HEK293 (cell line): ENCODE data around the gene NEK3.

ENCODE experiments used
- BCL11A ChIP-seq: fragments of 450-650 bp; formaldehyde crosslinking; IDR thresholded peaks from 2 replicates; pipeline ENCODE4 v1.5.1; 2016; ENCODE audit warnings: low read depth, missing biosample characterization, missing genetic modification characterization
- GLIS1 ChIP-seq: fragments of 450-650 bp; formaldehyde crosslinking; IDR thresholded peaks from 2 replicates; pipeline ENCODE4 v1.5.1; 2016; ENCODE audit warnings: missing biosample characterization, missing genetic modification characterization
- HOXA7 ChIP-seq: sonication (generic); formaldehyde crosslinking; IDR thresholded peaks from 2 replicates; pipeline ENCODE4 v1.8.1; 2022; ENCODE audit warnings: missing genetic modification reagents, borderline replicate concordance
- KLF10 ChIP-seq: fragments of 450-650 bp; IDR thresholded peaks from 2 replicates; pipeline ENCODE4 v1.5.1; 2018; ENCODE audit warnings: missing biosample characterization, mild to moderate bottlenecking, missing genetic modification characterization
- KLF17 ChIP-seq: fragments of 450-650 bp; formaldehyde crosslinking; IDR thresholded peaks from 2 replicates; pipeline ENCODE4 v1.5.1; 2016; ENCODE audit warnings: missing biosample characterization, missing genetic modification characterization
- KLF7 ChIP-seq: fragments of 450-650 bp; formaldehyde crosslinking; IDR thresholded peaks from 2 replicates; pipeline ENCODE4 v1.5.1; 2016; ENCODE audit warnings: missing biosample characterization, missing genetic modification characterization, borderline replicate concordance
- KLF8 ChIP-seq: fragments of 450-650 bp; formaldehyde crosslinking; IDR thresholded peaks from 2 replicates; pipeline ENCODE4 v1.5.1; 2016; ENCODE audit warnings: missing biosample characterization, missing genetic modification characterization
- KLF9 ChIP-seq: fragments of 450-650 bp; formaldehyde crosslinking; IDR thresholded peaks from 2 replicates; pipeline ENCODE4 v1.5.1; 2016; ENCODE audit warnings: missing biosample characterization, missing genetic modification characterization, low read depth
- MZF1 ChIP-seq: fragments of 450-650 bp; formaldehyde crosslinking; IDR thresholded peaks from 2 replicates; pipeline ENCODE4 v1.5.1; 2017; ENCODE audit warnings: missing biosample characterization, missing genetic modification characterization, borderline replicate concordance
- RBAK ChIP-seq: fragments of 450-650 bp; formaldehyde crosslinking; IDR thresholded peaks from 2 replicates; pipeline ENCODE4 v1.5.1; 2016; ENCODE audit warnings: missing biosample characterization, missing genetic modification characterization
- ZBTB11 ChIP-seq: fragments of 450-650 bp; formaldehyde crosslinking; conservative IDR thresholded peaks from 2 replicates; pipeline ENCODE4 v1.5.1; 2016; ENCODE audit warnings: low read depth, missing biosample characterization, missing genetic modification characterization
- ZBTB17 ChIP-seq: fragments of 450-650 bp; formaldehyde crosslinking; IDR thresholded peaks from 2 replicates; pipeline ENCODE4 v1.5.1; 2016; ENCODE audit warnings: missing biosample characterization, missing genetic modification characterization
- ZFP3 ChIP-seq: fragments of 450-650 bp; formaldehyde crosslinking; IDR thresholded peaks from 2 replicates; pipeline ENCODE4 v1.5.1; 2016; ENCODE audit warnings: low read depth, missing biosample characterization, missing genetic modification characterization
- ZFP69B ChIP-seq: fragments of 450-650 bp; formaldehyde crosslinking; IDR thresholded peaks from 2 replicates; pipeline ENCODE4 v1.5.1; 2016; ENCODE audit warnings: missing biosample characterization, missing genetic modification characterization
- ZNF157 ChIP-seq: fragments of 450-650 bp; formaldehyde crosslinking; IDR thresholded peaks from 2 replicates; pipeline ENCODE4 v1.5.1; 2016; ENCODE audit warnings: missing biosample characterization, missing genetic modification characterization
- ZNF174 ChIP-seq: fragments of 450-650 bp; formaldehyde crosslinking; IDR thresholded peaks from 2 replicates; pipeline ENCODE4 v1.5.0; 2017; ENCODE audit warnings: missing biosample characterization, mild to moderate bottlenecking, missing genetic modification characterization
- ZNF18 ChIP-seq: fragments of 450-650 bp; formaldehyde crosslinking; IDR thresholded peaks from 2 replicates; pipeline ENCODE4 v1.5.1; 2016; ENCODE audit warnings: missing biosample characterization, missing genetic modification characterization
- ZNF221 ChIP-seq: fragments of 450-650 bp; formaldehyde crosslinking; IDR thresholded peaks from 2 replicates; pipeline ENCODE4 v1.5.1; 2017; ENCODE audit warnings: missing biosample characterization, missing genetic modification characterization, borderline replicate concordance
- ZNF335 ChIP-seq: fragments of 450-650 bp; formaldehyde crosslinking; conservative IDR thresholded peaks from 2 replicates; pipeline ENCODE4 v1.5.1; 2016; ENCODE audit warnings: missing biosample characterization, missing genetic modification characterization
- ZNF394 ChIP-seq: fragments of 450-650 bp; formaldehyde crosslinking; IDR thresholded peaks from 2 replicates; pipeline ENCODE4 v1.5.1; 2016; ENCODE audit warnings: missing biosample characterization, missing genetic modification characterization, mild to moderate bottlenecking, moderate library complexity, borderline replicate concordance
- ZNF510 ChIP-seq: fragments of 450-650 bp; formaldehyde crosslinking; IDR thresholded peaks from 2 replicates; pipeline ENCODE4 v1.5.1; 2018; ENCODE audit warnings: mild to moderate bottlenecking, missing genetic modification characterization, missing biosample characterization; ENCODE audit not compliant: insufficient replicate concordance
- ZNF530 ChIP-seq: fragments of 450-650 bp; formaldehyde crosslinking; IDR thresholded peaks from 2 replicates; pipeline ENCODE4 v1.5.1; 2016; ENCODE audit warnings: low read depth, missing biosample characterization, missing genetic modification characterization
- ZNF561 ChIP-seq: fragments of 450-650 bp; IDR thresholded peaks from 2 replicates; pipeline ENCODE4 v1.5.1; 2018; ENCODE audit warnings: missing biosample characterization, missing genetic modification characterization, borderline replicate concordance
- ZNF692 ChIP-seq: fragments of 450-650 bp; formaldehyde crosslinking; IDR thresholded peaks from 2 replicates; pipeline ENCODE4 v1.5.1; 2016; ENCODE audit warnings: missing biosample characterization, missing genetic modification characterization
- ZNF843 ChIP-seq: fragments of 450-650 bp; formaldehyde crosslinking; IDR thresholded peaks from 2 replicates; pipeline ENCODE4 v1.5.1; 2016; ENCODE audit warnings: missing biosample characterization, missing genetic modification characterization
- ZXDB ChIP-seq: fragments of 450-650 bp; formaldehyde crosslinking; IDR thresholded peaks from 2 replicates; pipeline ENCODE4 v1.5.1; 2016; ENCODE audit warnings: missing biosample characterization, missing genetic modification characterization
- TF ChIP-seq, protein P1 (sequence below): IDR thresholded peaks from 2 replicates; pipeline ENCODE4 v1.6.1; 2011; ENCODE audit warnings: mild to moderate bottlenecking, low read depth, low read length, borderline replicate concordance
- TF ChIP-seq, protein P2 (sequence below): fragments of 450-650 bp; formaldehyde crosslinking; optimal IDR thresholded peaks from 2 replicates; pipeline ENCODE3; 2016; ENCODE audit warnings: missing biosample characterization, mild to moderate bottlenecking, missing genetic modification characterization

The NEK3 gene

DNA sequence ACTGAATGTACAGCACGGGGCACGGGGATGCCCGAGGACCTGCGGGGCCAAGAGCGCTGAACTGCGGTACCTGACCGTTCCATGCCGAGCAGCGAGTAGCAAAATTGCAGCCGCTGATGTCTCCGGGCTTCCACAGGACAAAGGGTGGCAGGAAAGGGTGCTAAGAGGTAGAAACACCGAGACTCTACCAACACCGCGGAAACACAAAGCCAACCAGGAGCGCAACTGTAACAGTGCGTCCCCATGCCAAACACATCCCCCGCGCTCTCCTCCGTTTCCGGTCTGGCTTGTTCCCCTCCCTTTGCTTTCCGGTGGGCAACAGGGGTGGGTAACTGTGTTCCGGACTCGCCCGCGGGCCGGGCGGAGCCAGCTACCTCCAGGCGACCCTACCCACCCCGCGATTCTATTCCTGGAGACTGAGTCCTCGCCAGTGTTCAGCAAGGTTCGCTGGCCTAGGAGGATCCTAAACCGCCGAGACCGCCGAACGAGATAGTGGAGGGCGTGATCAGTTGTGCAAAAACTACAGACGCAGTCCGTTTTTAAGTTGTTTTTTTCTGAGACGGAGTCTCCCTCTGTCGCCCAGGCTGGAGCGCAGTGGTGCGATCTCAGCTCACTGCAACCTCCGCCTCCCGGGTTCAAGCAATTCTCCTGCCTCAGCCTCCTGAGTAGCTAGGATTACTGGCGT is 34.9 kb upstream of the NEK3 start (continued):
- TF ChIP-seq ZBTB11 (peak; percentile 99), ZNF394 (tag by site-specific recombination) (peak; percentile 91), BCL11A (tag by site-specific recombination) (no peak), KLF8 (tag by site-specific recombination) (peak; percentile 89), ZNF692 (tag by site-specific recombination) (peak; percentile 58; the same call in 1 of the 2 replicates), GLIS1 (tag by site-specific recombination) (peak; percentile 40), ZNF221 (tag by site-specific recombination) (no peak), ZFP3 (tag by site-specific recombination) (no peak), MZF1 (tag by site-specific recombination) (peak; percentile 61; the same call in 1 of the 2 replicates), RBAK (no peak), ZNF18 (tag by site-specific recombination) (0 out of 2 replicates have a peak, but pooled peaks have one; percentile 12), ZNF157 (tag by site-specific recombination) (no peak), KLF17 (tag by site-specific recombination) (peak; percentile 98), ZNF561 (tag by site-specific recombination) (peak; percentile 70; the same call in 1 of the 2 replicates), ZNF530 (tag by site-specific recombination) (no peak), ZNF843 (tag by site-specific recombination) (0 out of 2 replicates have a peak, but pooled peaks have one; percentile 50), HOXA7 (CRISPR knock-in tag) (no peak), ZFP69B (peak; percentile 82), ZNF174 (tag by site-specific recombination) (no peak), KLF9 (tag by site-specific recombination) (peak; percentile 67; the same call in 1 of the 2 replicates), ZBTB17 (tag by site-specific recombination) (peak; percentile 91), ZXDB (peak; percentile 86; the same call in 1 of the 2 replicates), KLF7 (tag by site-specific recombination) (peak; percentile 96), ZNF510 (no peak), KLF10 (tag by site-specific recombination) (peak; percentile 69), ZNF335 (tag by site-specific recombination) (peak; percentile 37; the same call in 1 of the 2 replicates)
- TF ChIP-seq, protein P1, sequence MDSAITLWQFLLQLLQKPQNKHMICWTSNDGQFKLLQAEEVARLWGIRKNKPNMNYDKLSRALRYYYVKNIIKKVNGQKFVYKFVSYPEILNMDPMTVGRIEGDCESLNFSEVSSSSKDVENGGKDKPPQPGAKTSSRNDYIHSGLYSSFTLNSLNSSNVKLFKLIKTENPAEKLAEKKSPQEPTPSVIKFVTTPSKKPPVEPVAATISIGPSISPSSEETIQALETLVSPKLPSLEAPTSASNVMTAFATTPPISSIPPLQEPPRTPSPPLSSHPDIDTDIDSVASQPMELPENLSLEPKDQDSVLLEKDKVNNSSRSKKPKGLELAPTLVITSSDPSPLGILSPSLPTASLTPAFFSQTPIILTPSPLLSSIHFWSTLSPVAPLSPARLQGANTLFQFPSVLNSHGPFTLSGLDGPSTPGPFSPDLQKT = no peak
- TF ChIP-seq, protein P2, sequence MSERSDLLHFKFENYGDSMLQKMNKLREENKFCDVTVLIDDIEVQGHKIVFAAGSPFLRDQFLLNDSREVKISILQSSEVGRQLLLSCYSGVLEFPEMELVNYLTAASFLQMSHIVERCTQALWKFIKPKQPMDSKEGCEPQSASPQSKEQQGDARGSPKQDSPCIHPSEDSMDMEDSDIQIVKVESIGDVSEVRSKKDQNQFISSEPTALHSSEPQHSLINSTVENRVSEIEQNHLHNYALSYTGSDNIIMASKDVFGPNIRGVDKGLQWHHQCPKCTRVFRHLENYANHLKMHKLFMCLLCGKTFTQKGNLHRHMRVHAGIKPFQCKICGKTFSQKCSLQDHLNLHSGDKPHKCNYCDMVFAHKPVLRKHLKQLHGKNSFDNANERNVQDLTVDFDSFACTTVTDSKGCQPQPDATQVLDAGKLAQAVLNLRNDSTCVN (tag by site-specific recombination) = peak; percentile 52
